Hematopoietic multipotent progenitor cell treated with erythropoietin and hydrocortisone succinate and interleukin-3 and kit ligand, for 6 days (in vitro differentiated cells): ENCODE measurements around the gene TMEM37.

Experiments
- DNase-seq: peaks from one replicate; pipeline ENCODE4 v3.0.0-alpha.2; 2015

TMEM37 gene

GRCh38 chr2:119434664-119435063 is 3.0 kb downstream of the TMEM37 start:
- no peak for DNase-seq

DNA sequence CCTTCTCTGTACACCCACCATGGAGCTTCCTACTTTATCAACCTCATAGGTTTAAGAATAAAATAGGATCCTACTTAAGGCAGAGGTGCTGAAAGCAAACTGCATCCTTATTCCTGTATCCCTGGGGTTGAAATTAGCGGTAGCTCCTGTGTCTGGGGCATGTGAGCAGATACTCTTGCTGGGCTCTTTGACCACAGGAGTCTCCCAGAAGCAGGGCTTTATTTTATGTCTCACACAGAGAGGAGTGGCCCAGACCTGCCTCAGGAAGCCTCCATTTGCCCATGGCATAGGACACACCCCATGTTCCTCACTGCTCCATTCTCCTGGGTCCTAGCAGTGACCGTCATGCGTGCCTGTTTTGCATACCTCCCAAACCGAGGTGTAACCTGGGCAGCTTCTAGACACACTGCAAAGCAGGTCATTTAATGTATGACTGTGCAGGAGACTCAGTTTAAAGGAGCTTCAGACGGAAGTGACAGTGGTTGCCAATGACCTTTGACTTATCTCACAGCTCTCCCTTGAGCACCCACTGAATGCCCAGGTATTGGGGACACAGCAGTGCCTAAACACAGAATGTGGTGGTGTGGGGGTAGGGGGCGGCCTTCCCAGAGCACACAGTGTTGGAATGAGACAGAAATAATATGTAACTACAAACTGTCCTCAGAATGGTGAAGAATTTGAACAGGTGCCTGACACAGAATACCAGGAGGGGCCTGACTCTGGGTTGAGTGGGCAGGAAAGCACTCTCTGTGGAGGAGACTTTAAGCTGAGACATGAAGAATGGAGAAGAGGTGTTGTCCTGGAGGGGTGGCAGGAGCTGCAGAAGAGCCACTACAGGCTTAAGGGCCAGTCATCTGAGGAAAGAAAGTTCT is 3.7 kb downstream of the TMEM37 start:
- DNase-seq, result no peak

DNA sequence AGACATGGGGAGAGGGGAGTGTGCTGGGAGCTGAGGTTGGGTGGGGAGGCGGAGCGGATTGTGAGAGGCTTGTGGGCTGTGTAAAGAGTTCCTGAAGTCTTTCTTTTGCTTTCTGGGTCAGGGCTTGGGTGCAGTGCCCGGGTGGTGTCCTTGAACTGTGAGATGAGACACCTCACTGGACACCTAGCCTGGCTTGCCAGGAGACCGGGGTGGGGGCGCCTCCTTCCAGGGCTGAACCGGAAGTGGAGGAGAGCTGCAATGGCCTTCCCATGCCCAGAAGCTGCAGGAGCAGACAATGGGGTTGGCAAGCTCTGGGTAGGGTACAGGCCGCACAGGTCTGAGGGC is 4.3 kb downstream of the TMEM37 start:
- DNase-seq, result no peak

DNA sequence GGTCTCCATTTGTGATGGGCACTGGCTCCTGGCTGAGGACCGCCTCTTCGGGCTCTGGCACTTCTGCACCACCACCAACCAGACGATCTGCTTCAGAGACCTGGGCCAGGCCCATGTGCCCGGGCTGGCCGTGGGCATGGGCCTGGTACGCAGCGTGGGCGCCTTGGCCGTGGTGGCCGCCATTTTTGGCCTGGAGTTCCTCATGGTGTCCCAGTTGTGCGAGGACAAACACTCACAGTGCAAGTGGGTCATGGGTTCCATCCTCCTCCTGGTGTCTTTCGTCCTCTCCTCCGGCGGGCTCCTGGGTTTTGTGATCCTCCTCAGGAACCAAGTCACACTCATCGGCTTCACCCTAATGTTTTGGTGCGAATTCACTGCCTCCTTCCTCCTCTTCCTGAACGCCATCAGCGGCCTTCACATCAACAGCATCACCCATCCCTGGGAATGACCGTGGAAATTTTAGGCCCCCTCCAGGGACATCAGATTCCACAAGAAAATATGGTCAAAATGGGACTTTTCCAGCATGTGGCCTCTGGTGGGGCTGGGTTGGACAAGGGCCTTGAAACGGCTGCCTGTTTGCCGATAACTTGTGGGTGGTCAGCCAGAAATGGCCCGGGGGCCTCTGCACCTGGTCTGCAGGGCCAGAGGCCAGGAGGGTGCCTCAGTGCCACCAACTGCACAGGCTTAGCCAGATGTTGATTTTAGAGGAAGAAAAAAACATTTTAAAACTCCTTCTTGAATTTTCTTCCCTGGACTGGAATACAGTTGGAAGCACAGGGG is 5.5 kb downstream of the TMEM37 start:
- DNase-seq, result no peak

DNA sequence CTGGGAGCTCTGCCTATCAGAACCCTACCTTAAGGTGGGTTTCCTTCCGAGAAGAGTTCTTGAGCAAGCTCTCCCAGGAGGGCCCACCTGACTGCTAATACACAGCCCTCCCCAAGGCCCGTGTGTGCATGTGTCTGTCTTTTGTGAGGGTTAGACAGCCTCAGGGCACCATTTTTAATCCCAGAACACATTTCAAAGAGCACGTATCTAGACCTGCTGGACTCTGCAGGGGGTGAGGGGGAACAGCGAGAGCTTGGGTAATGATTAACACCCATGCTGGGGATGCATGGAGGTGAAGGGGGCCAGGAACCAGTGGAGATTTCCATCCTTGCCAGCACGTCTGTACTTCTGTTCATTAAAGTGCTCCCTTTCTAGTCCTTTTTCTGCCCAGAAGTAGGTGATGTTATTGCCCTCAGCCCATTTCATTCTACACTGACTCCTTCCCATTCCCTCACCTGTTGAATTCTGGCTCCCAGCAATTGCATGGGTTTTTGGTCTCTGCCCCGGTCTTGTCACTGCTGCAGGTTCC is 6.5 kb downstream of the TMEM37 start:
- no peak for DNase-seq

DNA sequence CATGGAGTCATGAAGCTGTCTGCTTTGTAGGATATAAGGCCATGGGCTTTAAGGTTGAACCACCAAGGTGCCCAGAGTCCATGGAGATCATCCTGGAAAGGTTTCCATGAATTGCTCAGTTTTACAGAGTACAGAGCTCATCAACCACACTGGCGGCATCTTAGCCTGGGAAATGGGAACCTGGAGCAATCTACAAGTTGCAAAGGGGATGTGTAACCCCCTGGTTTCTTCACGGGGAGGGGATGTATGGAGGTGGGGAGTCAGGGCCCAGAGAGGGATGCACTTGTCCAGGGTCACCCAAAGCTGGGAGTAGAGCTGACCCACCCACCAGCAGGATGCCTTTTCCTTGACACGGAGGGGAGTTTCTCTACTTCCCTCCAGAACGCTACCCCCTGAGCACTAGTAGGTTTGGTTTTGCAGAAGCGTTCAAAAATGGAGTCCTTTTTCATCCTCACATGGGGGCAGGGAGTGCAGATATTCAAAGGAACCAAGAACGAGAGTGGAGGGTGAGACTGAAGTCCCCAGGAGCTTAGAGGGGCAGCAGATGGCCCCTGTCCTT is 7.2 kb downstream of the TMEM37 start:
- no peak for DNase-seq

GRCh38 chr2:119439574-119440500 is 8.2 kb downstream of the TMEM37 start:
- no peak for DNase-seq

- DNase-seq, result no peak
These were observed 8.8 kb downstream of the TMEM37 start for GRCh38 chr2:119440501-119440870.

DNA sequence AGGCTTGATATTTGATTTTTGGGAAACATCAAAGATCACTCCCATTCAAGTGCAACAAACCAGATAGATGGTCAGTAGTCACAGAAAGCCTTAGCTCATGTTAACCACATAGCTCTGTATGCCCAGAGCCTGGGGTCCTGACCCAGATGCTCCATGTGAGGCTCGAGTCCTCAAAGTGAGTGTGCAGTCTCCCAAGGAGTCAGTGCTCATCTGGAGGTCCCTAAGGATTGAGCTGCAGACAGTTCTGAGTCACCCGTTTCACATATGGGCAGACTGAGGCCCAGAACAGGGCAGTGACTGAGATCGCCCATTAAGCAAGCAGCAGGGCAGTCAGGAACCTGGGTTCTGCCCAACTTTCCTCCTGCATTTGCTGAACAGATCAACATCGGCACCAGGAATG is 9.2 kb downstream of the TMEM37 start:
- no peak for DNase-seq

DNA sequence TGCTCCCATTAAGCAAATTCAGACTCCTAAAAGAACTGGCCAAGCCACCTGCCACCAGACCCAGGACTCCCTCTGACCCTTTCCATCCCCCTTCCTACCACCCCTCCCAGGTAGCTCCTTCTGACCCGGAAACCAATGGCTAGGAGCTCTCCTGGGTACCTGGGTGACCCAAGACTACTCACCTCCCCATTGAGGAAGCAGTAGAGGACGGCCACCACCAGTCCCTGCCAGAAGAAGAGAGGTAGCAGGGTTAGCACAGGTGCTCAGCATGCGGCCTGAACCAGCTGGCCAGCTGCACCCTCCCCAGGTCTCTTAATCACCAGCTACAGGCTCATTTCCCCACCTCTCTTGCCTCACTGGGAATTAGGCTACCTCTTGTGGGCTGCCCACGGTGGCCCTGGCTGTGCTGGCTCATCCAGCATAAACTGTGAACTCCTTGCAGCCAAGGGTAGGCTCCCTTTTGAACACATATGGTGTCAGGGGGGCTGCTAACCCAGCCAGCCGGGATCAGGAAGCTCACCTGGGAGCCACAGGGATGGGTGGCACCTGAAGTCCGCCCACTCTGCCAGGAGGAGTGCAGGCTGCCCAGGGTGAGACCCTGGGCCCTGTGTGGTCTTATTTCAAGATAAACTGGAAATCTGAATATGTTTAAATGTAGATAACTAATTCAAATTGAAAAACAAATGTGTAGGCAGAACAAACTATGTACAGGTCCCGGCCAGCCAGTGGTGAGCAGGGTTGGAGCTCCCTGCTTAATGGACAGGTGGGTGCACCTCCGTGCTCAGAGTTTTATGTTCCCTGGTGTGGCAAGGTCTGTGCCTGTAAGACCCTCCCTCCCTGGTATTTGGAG is 9.9 kb downstream of the TMEM37 start:
- no peak for DNase-seq

- no peak for DNase-seq
These were observed 10.6 kb downstream of the TMEM37 start for GRCh38 chr2:119442226-119442619.

GRCh38 chr2:119442850-119443249 is 11.2 kb downstream of the TMEM37 start:
- DNase-seq, result no peak

DNA sequence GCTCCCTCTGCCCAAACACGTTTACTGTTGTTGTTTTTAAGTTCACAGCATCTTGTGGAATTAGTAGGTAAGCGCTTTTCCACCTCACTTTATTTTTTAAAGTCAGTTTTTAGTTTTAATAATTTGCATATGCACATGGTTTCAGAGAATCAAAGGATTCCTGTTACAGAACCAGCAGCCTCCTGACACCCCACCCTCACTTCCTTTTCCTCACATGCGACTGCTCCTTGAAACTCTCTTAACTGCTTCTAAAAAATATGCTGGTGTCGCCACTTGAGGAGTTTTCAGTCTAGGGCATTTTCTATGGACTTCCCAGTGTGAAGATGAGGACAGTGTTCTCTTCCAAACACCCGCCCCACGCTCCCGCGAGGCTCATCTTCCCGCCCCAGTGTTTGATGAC is 14.4 kb downstream of the TMEM37 start:
- no peak for DNase-seq

GRCh38 chr2:119448427-119449141 is 16.9 kb downstream of the TMEM37 start:
- no peak for DNase-seq

GRCh38 chr2:119449521-119449920 is 17.9 kb downstream of the TMEM37 start:
- no peak for DNase-seq

GRCh38 chr2:119451336-119452050 is 19.8 kb downstream of the TMEM37 start:
- DNase-seq, result no peak

DNA sequence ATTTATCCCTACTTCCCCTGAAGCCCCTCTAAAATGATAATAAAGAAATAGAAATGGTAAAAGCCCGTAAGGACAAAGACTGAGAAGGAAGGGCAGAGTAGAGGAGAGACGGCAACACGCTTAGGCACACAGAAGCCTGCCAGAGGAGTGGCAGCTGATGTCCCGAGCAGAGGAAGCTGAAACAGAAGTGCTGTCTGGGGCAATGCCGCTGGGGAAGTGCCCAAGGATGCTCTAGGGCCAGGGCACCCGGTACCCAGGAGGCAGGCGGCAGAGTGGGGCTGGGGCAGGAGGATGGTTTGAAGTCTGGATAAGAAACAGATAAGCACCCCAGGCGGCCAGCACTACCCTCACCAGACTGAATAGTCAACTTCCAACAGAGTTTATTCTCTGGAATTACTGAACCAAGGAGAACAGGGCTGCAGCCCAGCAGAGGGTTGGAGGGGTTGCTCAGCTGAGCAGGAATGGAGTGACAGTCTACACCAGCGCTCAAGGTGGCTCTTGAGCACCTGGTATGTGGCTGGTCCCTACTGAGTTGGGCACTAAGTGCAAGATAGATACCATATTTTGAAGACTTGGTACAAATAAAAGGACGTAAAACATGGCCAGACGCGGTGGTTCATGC is 22.4 kb downstream of the TMEM37 start:
- no peak for DNase-seq

DNA sequence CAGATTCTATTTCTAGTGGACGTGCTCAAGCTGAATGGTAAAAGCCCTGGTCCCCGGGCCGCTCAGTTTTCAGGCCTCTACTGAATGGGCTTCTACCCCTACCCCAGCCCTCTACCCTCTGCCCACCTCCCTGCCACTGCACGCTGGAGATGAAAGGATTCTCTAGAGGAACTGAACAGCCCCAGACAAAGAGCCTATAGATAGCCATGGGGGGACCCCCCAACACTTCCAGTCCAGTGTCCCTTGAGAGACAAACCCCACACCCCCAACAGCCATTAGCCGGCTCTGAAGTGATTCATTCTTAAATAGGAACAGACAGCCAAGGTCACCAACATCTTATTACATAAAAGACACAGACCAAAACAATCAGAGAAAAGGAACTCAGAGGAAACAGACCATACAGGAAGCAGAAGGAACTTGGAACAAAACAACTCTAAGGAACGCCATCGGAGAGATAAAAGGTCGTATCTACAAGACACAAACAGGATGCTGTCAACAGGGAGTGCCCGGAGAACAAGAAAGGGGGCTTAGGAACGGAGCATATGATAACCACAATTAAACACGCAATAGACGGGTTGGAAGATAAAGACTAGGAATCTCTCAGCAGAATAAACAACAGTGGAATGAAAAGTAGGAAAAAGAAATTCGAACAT is 23.5 kb downstream of the TMEM37 start:
- peak; percentile 6 for DNase-seq

DNA sequence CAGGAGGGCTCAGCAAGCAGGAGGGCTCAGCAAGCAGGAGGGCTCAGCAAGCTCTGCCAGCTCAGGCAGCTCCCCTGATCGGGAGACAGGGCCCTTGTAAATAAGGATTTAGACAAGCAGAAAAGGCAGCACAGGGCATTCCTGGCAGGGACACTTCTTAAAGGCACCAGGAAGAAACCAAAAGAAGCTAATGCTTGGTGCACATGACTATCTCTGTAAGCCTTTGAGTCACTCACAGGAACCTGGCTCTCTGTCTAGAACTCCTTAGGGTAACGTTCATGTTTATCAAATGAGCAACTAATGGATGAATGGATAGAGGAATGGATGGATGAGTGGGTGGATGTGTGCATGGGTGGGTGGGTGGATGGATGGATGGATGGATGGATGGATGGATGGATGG is 28.4 kb downstream of the TMEM37 start:
- DNase-seq, result no peak
